HCT116 (cell line): ENCODE measurements around the gene ATG101.

ENCODE experiments used
- CEBPB ChIP-seq: IDR thresholded peaks from 2 replicates; pipeline ENCODE4 v1.6.1; 2012; ENCODE audit warnings: low read depth
- JUND ChIP-seq: IDR thresholded peaks from 2 replicates; pipeline ENCODE4 v1.6.1; 2012
- POLR2A ChIP-seq: IDR thresholded peaks from 2 replicates; pipeline ENCODE4 v1.7.0; 2011; ENCODE audit warnings: borderline replicate concordance; ENCODE audit not compliant: insufficient read depth, insufficient read length; ENCODE audit errors: extremely low read depth
- POLR2AphosphoS5 ChIP-seq: IDR thresholded peaks from 2 replicates; pipeline ENCODE4 v1.6.1; 2011; ENCODE audit warnings: mild to moderate bottlenecking, low read depth, low read length, moderate library complexity
- TF ChIP-seq, protein P1 (sequence below), 3 experiments: fragments of 200-600 bp in 1 of 3; sonication (generic) in 1 of 3; IDR thresholded peaks in 2 of 3; conservative IDR thresholded peaks in 1 of 3; 2 replicates each; pipeline ENCODE4 v1.5.1; 2012 to 2017; ENCODE audit warnings: low read depth in 2 of 3, low read length in 2 of 3, antibody characterized with exemption in 1 of 3, borderline replicate concordance in 1 of 3, control low read depth in 1 of 3, mild to moderate bottlenecking in 1 of 3, mixed read lengths in 1 of 3, mixed run types in 1 of 3, moderate library complexity in 1 of 3; ENCODE audit not compliant: insufficient read depth in 1 of 3
- TF ChIP-seq, protein P2 (sequence below): IDR thresholded peaks from 2 replicates; pipeline ENCODE4 v1.6.1; 2012; ENCODE audit warnings: low read depth
- TF ChIP-seq, protein P3 (sequence below): IDR thresholded peaks from 2 replicates; pipeline ENCODE4 v1.6.1; 2012

DNA sequence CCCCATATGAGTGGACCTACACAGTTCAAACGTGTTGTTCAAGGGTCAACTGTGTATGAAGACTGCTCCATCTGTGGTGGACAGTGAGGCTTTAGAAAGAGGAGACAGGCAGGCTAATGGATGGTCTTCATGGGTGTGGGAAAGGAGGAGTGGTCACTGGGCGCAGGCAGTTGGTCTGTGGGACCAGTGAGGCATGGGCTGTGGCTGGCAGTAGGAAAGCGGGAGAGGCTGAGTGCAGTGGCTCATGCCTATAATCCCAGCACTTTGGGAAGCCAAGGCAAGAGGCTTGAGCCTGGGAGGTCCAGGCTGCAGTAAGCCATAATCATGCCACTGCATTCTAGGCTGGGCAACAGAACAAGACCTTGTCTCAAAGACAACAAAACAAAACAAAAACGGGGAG, 20.5 kb upstream of the ATG101 start:
- no peak for TF ChIP-seq CEBPB
- TF ChIP-seq POLR2AphosphoS5 = no peak
- TF ChIP-seq JUND = no peak
- TF ChIP-seq, protein P1, sequence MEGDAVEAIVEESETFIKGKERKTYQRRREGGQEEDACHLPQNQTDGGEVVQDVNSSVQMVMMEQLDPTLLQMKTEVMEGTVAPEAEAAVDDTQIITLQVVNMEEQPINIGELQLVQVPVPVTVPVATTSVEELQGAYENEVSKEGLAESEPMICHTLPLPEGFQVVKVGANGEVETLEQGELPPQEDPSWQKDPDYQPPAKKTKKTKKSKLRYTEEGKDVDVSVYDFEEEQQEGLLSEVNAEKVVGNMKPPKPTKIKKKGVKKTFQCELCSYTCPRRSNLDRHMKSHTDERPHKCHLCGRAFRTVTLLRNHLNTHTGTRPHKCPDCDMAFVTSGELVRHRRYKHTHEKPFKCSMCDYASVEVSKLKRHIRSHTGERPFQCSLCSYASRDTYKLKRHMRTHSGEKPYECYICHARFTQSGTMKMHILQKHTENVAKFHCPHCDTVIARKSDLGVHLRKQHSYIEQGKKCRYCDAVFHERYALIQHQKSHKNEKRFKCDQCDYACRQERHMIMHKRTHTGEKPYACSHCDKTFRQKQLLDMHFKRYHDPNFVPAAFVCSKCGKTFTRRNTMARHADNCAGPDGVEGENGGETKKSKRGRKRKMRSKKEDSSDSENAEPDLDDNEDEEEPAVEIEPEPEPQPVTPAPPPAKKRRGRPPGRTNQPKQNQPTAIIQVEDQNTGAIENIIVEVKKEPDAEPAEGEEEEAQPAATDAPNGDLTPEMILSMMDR (IDR thresholded peaks at IDR 0.05 in 2 of 3, conservative IDR thresholded peaks at IDR 0.05 in 1 of 3; ENCODE audit: borderline replicate concordance in 1 of 3, insufficient read depth in 1 of 3, low read depth in 2 of 3, low read length in 2 of 3) = no peak
- TF ChIP-seq POLR2A = no peak
- TF ChIP-seq, protein P2, sequence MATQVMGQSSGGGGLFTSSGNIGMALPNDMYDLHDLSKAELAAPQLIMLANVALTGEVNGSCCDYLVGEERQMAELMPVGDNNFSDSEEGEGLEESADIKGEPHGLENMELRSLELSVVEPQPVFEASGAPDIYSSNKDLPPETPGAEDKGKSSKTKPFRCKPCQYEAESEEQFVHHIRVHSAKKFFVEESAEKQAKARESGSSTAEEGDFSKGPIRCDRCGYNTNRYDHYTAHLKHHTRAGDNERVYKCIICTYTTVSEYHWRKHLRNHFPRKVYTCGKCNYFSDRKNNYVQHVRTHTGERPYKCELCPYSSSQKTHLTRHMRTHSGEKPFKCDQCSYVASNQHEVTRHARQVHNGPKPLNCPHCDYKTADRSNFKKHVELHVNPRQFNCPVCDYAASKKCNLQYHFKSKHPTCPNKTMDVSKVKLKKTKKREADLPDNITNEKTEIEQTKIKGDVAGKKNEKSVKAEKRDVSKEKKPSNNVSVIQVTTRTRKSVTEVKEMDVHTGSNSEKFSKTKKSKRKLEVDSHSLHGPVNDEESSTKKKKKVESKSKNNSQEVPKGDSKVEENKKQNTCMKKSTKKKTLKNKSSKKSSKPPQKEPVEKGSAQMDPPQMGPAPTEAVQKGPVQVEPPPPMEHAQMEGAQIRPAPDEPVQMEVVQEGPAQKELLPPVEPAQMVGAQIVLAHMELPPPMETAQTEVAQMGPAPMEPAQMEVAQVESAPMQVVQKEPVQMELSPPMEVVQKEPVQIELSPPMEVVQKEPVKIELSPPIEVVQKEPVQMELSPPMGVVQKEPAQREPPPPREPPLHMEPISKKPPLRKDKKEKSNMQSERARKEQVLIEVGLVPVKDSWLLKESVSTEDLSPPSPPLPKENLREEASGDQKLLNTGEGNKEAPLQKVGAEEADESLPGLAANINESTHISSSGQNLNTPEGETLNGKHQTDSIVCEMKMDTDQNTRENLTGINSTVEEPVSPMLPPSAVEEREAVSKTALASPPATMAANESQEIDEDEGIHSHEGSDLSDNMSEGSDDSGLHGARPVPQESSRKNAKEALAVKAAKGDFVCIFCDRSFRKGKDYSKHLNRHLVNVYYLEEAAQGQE = no peak
- TF ChIP-seq, protein P3, sequence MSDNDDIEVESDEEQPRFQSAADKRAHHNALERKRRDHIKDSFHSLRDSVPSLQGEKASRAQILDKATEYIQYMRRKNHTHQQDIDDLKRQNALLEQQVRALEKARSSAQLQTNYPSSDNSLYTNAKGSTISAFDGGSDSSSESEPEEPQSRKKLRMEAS = no peak
